Measurements from ENCODE around the gene ATXN2.

The ATXN2 gene

DNA sequence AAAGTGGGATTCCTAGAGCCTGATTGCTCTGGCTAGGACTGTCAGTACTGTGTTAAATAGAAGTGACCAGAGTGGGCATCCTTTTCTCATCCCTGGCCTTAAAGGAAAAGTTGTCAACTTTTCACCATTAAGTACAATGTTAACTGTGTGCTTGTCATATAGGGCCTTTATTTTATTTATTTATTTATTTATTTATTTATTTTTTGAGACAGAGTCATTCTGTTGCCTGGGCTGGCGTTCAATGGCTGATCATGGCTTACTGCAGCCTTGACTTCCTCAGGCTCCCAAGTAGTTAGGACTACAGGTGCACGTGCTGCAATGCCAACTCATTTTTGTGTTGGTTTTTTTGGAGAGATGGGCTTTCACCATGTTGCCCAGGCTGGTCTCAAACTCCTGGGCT lies 181.8 kb downstream of the ATXN2 start:
- TF ChIP-seq, protein P1, sequence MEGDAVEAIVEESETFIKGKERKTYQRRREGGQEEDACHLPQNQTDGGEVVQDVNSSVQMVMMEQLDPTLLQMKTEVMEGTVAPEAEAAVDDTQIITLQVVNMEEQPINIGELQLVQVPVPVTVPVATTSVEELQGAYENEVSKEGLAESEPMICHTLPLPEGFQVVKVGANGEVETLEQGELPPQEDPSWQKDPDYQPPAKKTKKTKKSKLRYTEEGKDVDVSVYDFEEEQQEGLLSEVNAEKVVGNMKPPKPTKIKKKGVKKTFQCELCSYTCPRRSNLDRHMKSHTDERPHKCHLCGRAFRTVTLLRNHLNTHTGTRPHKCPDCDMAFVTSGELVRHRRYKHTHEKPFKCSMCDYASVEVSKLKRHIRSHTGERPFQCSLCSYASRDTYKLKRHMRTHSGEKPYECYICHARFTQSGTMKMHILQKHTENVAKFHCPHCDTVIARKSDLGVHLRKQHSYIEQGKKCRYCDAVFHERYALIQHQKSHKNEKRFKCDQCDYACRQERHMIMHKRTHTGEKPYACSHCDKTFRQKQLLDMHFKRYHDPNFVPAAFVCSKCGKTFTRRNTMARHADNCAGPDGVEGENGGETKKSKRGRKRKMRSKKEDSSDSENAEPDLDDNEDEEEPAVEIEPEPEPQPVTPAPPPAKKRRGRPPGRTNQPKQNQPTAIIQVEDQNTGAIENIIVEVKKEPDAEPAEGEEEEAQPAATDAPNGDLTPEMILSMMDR (conservative IDR thresholded peaks at IDR 0.05; ENCODE audit: low read length) = no peak
- H3K4me3 ChIP-seq (ENCODE audit: low read length) = no peak overlapping the region
- DNase-seq (ENCODE audit: low read depth) = no peak

DNA sequence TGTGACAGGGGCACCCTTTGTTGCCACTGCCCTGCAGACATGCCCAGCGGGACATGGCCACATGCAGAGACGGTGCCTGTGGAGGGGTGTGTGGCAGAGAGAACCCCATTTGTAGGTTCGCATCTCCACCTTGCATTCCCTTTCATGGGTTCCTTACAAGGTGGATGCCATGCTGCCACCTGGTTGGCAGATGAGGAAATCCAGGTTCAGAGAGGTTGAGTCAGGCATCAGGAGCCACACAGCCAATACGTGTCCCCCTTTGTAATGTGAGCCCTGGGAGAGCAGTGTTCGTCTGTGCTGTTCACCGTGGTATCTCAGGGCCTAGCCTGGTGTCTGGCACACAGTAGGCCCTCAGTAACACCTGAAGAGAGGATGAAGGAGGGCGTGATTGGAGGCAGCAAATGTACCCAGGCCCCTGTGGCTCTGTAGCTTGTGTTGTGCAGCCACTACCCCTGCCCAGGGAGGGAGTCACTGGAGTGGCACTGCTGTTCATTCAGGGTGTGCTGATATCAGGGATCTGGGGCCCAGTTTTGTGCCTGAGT lies 184.3 kb downstream of the ATXN2 start:
- no peak overlapping the region for H3K4me3 ChIP-seq (ENCODE audit: low read length)
- TF ChIP-seq, protein P1 (conservative IDR thresholded peaks at IDR 0.05; ENCODE audit: low read length) = no peak
- DNase-seq (ENCODE audit: low read depth) = no peak

DNA sequence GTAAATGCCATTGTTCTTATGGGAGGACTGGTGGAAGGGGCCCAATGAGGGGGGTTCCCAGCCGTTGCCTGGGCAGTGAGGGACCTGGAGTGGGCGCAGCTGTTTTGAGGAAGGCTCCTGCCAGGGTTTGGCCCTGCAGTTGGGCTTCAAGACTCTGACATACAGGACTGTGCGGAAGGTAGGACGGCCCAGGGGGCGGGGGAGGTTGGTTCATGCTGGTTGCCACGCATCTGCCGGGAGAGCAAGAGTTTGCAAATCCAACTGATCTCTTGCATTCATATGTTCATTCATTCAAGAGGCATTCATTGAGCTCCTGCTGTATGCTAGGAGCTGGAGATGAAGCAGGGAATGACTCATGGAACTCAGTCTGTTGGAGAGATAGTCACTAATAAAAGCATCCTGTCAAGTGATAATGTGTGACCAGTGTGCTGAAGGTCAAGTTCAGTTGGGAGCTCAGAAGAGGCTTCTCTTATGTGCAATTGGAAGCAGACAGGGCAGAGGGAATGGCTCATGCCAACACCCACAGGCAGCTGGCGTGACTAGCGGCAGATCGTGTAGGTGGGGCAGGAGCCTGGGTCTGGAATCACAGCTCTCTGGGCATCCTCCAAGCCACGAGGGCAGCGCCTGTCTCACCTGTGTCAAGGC lies 185.6 kb downstream of the ATXN2 start:
- DNase-seq (ENCODE audit: low read depth) = peak; percentile 62
- TF ChIP-seq, protein P1 (conservative IDR thresholded peaks at IDR 0.05; ENCODE audit: low read length) = no peak

GRCh38 chr12:111412830-111413441 lies 186.2 kb downstream of the ATXN2 start:
- H3K4me3 ChIP-seq (ENCODE audit: low read length) = no peak overlapping the region

More for the DNA sequence above, 185.6 kb downstream of the ATXN2 start:
- H3K4me3 ChIP-seq (ENCODE audit: low read length) = no peak overlapping the region

GRCh38 chr12:111412007-111412829 lies 186.9 kb downstream of the ATXN2 start:
- DNase-seq (ENCODE audit: low read depth) = no peak
- H3K4me3 ChIP-seq (ENCODE audit: low read length) = no peak overlapping the region
- TF ChIP-seq, protein P1 (conservative IDR thresholded peaks at IDR 0.05; ENCODE audit: low read length) = no peak

More at GRCh38 chr12:111412830-111413441, 186.2 kb downstream of the ATXN2 start:
- no peak for DNase-seq (ENCODE audit: low read depth)
- TF ChIP-seq, protein P1 (conservative IDR thresholded peaks at IDR 0.05; ENCODE audit: low read length) = no peak

GRCh38 chr12:111411185-111411764 lies 187.8 kb downstream of the ATXN2 start:
- no peak overlapping the region for H3K4me3 ChIP-seq (ENCODE audit: low read length)
- TF ChIP-seq, protein P1 (conservative IDR thresholded peaks at IDR 0.05; ENCODE audit: low read length) = no peak
- DNase-seq (ENCODE audit: low read depth) = no peak

Data from AG10803 (cell line).